Fibroblast of skin of left quadriceps (primary cell): ENCODE measurements around the gene BCL2L2.

Source experiments
- DNase-seq, 2 experiments: peaks; one replicate each; pipeline ENCODE4 v3.0.0-alpha.2; 2013; ENCODE audit warnings: low read depth in 2 of 2

Gene BCL2L2

GRCh38 chr14:23299986-23300686, 6.5 kb upstream of the BCL2L2 start:
- no peak for DNase-seq

DNA sequence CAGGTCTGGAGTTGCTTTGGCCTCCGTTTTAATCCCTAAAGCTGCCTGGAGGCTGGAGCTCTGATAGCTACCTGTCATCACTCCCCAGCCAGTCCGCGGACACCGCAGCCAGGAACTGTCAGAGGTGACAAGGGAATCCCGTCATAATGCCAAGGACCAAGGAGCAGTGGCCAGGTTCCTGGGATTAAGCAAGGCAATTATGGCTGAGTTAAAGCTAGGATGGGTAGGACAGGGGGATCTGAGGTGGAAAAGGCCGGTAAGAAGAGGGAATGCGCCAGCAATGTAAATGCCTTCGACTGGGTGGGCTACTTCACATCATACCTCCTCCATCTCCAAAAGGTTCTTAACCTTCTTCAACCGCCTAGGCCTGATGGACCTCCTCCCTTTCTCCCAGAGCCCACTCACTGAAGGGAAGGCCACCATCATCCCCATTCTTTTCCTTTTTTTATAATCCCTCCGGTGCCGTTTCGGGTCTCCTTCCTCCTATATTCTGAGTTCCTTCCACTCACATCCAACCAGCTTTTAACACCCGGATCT, 5.9 kb upstream of the BCL2L2 start:
- DNase-seq: no peak

DNA sequence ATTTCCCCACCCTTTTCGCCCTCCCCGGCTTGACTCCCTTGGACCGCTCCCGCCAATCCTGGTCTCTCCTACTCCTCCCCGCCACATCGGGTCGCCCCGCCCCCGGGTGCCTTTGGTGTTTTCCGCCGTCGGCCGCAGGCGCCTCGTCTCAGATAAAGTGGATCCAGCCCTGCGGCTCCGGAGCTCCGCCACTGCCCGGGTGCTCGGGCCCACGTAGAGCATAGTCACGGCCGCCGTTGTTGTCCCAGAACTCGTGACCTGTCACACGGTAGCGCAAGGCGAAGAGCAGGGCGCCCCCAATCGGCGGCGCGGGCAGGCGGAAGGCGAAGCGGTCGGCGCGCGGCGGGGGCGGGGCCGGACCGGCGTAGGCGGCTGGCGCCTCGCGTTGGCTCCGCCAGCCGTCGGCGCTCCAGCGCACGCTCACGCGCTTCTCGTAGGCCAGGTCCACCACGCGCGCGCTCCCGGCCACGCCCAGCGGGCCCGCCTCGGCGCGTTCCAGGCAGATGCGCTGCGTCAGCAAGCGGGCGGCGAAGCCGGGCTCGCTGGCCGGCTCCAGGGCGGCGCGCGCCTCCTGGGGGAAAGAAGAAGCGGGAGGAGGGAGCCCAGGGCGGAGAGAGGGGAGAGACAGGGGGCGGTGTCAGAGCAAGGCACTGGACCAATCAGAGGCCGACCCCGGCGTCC, 5.2 kb upstream of the BCL2L2 start:
- peak; percentile 97 to 98 for DNase-seq

DNA sequence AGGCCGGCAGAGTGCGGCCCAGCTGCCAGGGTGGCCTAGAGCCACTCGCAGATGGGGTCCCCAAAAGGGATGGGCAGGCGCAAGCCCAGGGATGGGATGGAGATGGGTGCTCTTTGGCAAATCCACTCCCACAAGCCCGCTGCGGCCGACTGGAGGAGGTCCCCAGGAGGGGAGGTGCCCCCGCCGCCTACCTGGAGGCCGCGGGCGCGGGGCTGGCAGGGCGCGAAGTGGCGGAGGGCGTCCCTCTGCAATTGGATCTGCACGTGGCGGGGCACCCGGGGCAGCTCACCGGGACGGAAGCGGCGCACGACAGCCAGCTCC, 4.7 kb upstream of the BCL2L2 start:
- DNase-seq: no peak

DNA sequence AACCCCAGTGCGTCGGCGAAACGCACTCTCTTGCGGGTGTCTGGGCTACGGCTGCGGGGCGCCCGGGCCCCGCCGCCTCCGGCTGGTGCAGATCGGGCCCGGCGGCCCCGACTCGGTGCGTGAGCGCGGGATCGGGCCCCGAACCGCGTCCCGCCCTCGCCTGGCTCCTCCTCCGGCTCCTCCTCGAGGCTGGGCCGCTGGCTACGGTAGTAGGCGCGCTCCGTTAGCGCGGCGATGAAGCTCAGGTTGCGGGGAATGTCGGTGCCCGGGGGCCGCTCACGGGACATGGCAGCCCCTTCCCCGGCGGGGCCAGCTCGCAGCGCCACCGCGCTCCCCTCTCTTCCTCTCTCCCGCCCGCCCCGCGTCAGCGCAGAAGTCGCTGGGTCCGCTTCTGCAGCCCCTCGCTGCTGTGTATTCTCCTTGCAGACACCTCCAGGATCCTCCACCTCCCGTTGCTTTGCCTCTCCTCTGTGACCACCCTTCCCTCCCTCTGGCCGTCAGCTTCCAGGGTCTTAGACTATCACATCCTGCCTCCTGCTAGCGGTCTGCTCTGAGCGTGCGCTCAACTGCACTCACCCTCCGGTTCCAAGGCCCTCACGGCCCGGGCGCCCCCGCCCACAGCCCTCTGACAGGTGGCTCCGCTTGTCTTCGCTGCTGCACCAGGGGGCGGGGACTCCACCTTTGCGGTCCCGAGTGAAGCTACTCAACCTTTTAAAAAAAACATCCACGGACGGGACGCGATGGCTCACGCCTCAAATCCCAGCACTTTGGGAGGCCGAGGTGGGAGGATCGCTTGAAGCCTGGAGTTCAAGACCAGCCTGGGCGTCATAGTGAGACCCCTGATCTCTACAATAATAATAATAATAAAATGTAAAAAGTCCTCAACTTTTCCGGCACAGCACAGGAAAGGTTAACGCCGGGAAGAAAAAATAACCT, 4.1 kb upstream of the BCL2L2 start, which contains the start of gene PPP1R3E:
PPP1R3E (minus strand) TSS at position 570 of the 936 bp plus-strand sequence; CDS start at position 287, 283 bp downstream.
- DNase-seq: no peak

- DNase-seq: no peak
Measured at GRCh38 chr14:23307146-23307530, 505 bp downstream of the BCL2L2 start.

GRCh38 chr14:23307687-23308644, 1.3 kb downstream of the BCL2L2 start:
- DNase-seq: no peak

DNA sequence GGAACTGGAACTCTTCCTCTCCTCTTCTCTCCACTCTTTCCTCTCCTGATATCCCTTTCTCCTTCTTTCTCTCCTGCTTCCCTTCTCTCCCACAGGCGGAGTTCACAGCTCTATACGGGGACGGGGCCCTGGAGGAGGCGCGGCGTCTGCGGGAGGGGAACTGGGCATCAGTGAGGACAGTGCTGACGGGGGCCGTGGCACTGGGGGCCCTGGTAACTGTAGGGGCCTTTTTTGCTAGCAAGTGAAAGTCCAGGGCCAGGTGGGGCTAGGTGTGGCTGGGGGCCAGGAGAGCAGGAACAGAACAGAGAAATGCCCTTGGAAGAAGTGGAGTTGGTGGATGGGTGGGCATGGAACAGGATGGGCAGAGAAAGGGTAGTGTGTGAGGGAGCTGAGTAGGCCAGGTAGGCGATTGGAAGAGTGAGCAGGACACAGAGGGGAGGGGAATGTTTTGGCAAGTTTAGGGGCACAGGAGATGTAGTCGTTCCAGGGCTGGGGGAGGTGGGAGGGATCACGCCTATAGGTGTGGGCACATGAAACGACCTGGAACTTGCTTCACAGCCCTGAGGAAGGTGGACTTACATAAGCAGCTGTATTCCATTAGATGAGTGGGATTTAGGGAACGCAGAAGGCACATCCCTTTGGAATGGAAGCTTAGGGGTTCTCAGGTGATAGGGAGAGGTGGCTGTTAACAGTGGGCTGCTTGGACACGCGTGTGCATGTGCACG, 2.2 kb downstream of the BCL2L2 start:
- DNase-seq: no peak

GRCh38 chr14:23310546-23310945, 3.9 kb downstream of the BCL2L2 start:
- no peak for DNase-seq

GRCh38 chr14:23316300-23316699, 9.7 kb downstream of the BCL2L2 start:
- DNase-seq: no peak

GRCh38 chr14:23319746-23320583, 13.3 kb downstream of the BCL2L2 start:
- no peak for DNase-seq

DNA sequence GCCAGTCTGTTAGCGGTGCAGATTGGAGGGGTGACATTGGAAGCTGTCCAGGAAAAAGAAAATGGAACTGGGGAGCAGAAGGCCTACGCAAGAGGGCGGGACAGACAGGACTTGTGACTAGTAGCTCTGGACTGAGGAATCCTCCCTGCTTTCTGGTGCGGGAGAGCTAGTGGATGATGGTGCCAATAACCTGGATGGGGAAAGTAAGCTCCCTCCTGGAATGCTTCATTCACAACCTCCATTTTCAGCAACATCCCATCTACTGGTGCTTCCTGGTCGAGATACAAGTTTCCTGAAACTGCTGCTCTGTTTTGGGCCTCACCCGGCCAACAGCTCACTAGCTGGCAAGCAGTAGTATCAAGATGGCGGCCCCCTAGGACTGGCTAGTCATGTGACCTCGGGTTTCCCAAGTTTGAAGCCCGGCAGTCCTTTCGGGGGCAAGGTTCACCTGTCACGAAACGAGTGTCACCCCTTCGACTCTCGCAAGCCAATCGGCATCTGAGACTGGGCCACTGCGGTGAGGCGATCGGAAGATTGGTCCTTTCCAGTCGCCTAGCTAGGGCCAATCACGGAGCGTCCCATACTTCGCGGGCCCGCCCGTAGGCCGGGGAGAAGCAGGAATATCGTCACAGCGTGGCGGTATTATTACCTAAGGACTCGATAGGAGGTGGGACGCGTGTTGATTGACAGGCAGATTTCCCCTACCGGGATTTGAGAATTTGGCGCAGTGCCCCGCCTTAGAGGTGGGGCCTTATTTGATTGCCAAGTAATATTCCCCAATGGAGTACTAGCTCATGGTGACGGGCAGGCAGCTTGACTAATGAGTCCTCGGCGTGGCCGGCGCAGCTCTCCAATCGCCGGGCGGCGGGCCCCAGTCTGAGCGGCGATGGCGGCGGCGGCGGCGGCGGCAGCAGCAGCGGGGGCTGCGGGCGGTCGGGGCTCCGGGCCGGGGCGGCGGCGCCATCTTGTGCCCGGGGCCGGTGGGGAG, 14.2 kb downstream of the BCL2L2 start, which contains the start of gene PABPN1:
PABPN1 (plus strand) TSS at position 874 of the 988 bp plus-strand sequence; CDS start at position 887, 13 bp downstream.
- peak; percentile 100 for DNase-seq

DNA sequence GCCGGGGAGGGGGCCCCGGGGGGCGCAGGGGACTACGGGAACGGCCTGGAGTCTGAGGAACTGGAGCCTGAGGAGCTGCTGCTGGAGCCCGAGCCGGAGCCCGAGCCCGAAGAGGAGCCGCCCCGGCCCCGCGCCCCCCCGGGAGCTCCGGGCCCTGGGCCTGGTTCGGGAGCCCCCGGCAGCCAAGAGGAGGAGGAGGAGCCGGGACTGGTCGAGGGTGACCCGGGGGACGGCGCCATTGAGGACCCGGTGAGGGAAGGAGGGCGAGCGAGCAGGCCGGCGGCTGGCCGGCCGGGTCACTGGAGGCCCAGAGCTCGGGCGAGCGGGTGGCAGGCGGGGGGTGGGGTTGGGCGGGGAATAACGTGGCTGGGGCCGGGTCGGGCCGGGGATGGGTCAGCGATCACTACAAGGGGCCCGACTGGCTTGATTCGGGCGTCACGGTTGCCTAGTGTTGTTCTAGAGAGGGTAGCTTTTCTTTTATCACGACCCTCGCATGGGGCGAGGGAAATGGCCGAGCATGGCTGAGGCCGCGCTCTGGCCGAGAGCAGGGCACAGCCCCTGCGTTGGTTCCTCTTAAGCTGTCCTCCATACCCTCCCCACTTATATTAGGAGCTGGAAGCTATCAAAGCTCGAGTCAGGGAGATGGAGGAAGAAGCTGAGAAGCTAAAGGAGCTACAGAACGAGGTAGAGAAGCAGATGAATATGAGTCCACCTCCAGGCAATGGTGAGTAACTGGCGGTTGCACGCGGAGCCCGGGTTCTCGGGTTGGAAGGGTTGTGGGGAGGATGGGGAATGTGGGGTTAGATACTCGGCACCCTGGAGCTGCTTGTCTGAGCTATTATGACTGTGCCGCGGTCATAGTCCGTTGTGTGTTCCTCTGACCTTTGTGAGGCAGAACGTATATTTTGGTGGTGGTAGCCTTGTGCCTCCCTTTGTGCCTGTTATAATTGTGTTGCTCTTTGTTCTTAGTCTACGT, 15.2 kb downstream of the BCL2L2 start:
- no peak for DNase-seq

DNA sequence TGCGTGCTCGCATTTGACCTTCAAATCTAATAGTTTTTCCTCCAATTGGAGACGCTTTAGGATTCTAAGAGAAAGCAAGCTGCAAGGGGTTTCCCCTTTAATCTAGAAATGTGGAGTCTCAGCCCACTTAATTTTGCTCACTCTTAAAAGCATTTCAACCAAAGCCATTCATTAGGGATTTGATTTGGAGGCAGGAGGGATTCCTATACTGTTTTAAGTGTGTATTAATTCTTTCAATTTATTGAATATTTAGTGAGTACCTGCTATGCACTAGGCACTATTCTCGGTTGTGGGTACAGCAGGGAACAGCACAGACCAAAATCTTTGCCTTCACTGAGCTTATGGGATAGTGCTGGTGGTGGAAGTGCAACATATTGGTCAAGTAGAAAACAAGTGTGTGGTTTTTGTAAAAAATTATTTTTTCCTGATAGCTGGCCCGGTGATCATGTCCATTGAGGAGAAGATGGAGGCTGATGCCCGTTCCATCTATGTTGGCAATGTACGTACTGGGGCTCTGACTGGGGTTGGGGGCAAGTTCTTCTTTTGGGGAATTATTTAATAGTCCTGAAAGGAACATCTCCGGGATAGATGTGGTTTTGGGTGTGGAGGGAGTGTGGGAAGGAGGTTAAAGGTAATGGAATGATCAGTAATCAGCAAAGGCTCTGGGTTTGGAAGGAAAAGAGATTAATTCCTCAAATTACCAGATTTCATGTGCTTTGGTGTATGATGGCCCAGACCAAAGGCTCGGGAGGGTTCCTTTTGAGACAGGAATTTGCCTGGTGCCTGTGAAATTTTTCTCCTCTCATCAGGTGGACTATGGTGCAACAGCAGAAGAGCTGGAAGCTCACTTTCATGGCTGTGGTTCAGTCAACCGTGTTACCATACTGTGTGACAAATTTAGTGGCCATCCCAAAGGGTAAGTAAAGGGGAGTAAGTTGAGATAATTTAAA, 16.2 kb downstream of the BCL2L2 start:
- no peak for DNase-seq

GRCh38 chr14:23323838-23324454, 17.3 kb downstream of the BCL2L2 start:
- no peak for DNase-seq
